CD4-positive, CD25-positive, alpha-beta regulatory T cell (primary cell): ENCODE data around the gene MRGPRE. TPM values are rescaled to one million over a fixed set of nuclear protein-coding genes. Genes with fewer than 3 reads are reported as not detected.

Source experiments
- ATAC-seq, 2 donors: fragments of 150-1000 bp; cut with Tn5 transposase; one replicate each; pipeline ENCODE4 v1.10.0; 2021; ENCODE audit warnings: low read depth in 2 of 2, moderate number of reproducible peaks in 2 of 2, moderate library complexity in 1 of 2
- DNase-seq, 3 donors: peaks; one replicate each; pipeline versions ENCODE4 v3.0.0 to v3.0.0-alpha.2; 2012 to 2022; ENCODE audit warnings: mixed read lengths in 1 of 3
- H3K27ac ChIP-seq: one replicate; pipeline ENCODE4 v1.7.0; 2013; ENCODE audit warnings: mild to moderate bottlenecking, low read length; ENCODE audit not compliant: insufficient read depth, poor library complexity, severe bottlenecking
- H3K27me3 ChIP-seq: one replicate; pipeline ENCODE4 v1.7.0; 2013; ENCODE audit warnings: low read length; ENCODE audit not compliant: control insufficient read depth, insufficient read depth
- H3K36me3 ChIP-seq: one replicate; pipeline ENCODE4 v1.7.0; 2013; ENCODE audit warnings: mild to moderate bottlenecking, low read length, moderate library complexity; ENCODE audit not compliant: control insufficient read depth, insufficient read depth
- H3K4me1 ChIP-seq: 2 replicates; pipeline ENCODE4 v1.7.0; 2013; ENCODE audit warnings: mild to moderate bottlenecking, low read length; ENCODE audit not compliant: insufficient read depth, control insufficient read depth, poor library complexity, severe bottlenecking
- H3K4me3 ChIP-seq: one replicate; pipeline ENCODE4 v1.7.0; 2013; ENCODE audit warnings: low read depth, mild to moderate bottlenecking, low read length, moderate library complexity
- H3K9me3 ChIP-seq, 2 experiments: 1 replicate in 1 of 2; 2 replicates in 1 of 2; pipeline ENCODE4 v1.7.0; 2013; ENCODE audit warnings: low read length in 2 of 2, mild to moderate bottlenecking in 1 of 2, moderate library complexity in 1 of 2; ENCODE audit not compliant: control insufficient read depth in 2 of 2
- H3K27ac Mint-ChIP-seq, 3 donors: one replicate each; pipeline ENCODE4 v1.8.0; 2020 to 2022; ENCODE audit warnings: mild to moderate bottlenecking in 3 of 3, mixed read lengths in 3 of 3, moderate library complexity in 2 of 3
- H3K27me3 Mint-ChIP-seq: one replicate; pipeline ENCODE4 v1.8.0; 2022; ENCODE audit warnings: mild to moderate bottlenecking, mixed read lengths
- H3K36me3 Mint-ChIP-seq: one replicate; pipeline ENCODE4 v1.8.0; 2020; ENCODE audit warnings: mixed read lengths
- H3K4me1 Mint-ChIP-seq, 4 donors: one replicate each; pipeline ENCODE4 v1.8.0; 2020 to 2022; ENCODE audit warnings: mixed read lengths in 4 of 4, mild to moderate bottlenecking in 1 of 4
- H3K4me3 Mint-ChIP-seq, 4 donors: one replicate each; pipeline ENCODE4 v1.8.0; 2020 to 2022; ENCODE audit warnings: mild to moderate bottlenecking in 4 of 4, mixed read lengths in 4 of 4, moderate library complexity in 3 of 4
- H3K9me3 Mint-ChIP-seq, 7 donors: one replicate each; pipeline ENCODE4 v1.8.0; 2020 to 2022; ENCODE audit warnings: mixed read lengths in 7 of 7, mild to moderate bottlenecking in 3 of 7, moderate library complexity in 2 of 7
- polyA plus RNA-seq, 4 donors: library from polyadenylated mRNA; unstranded; fragments of 300-500 nt; fragmentation: Illumina TruSeq; gene quantifications; one replicate each; pipeline ENCODE4 v1.2.3, GENCODE V29; 2021
- total RNA-seq: library from RNA; stranded (reverse); gene quantifications from one replicate; pipeline ENCODE4 v1.2.3, GENCODE V29; 2022

The MRGPRE gene
- total and polyA plus RNA-seq, 5 donors from 2014 or later: not detected

- H3K27ac Mint-ChIP-seq: no peak overlapping the region
- Histone ChIP-seq H3K27ac (no peak overlapping the region), H3K4me1 (no peaks in the 10 kb centered on the region), H3K36me3 (no peaks in the 10 kb centered on the region), H3K27me3 (no peaks in the 10 kb centered on the region), H3K9me3 (no peaks in the 10 kb centered on the region), H3K4me3 (no peak overlapping the region)
- ATAC-seq (no peak), DNase-seq (no peak)
- H3K4me3 Mint-ChIP-seq: no peak overlapping the region
- H3K9me3 Mint-ChIP-seq: peaks cover 0 to 2% (median 0%) of the 10 kb centered on the region in 7 donors
- peaks cover 0 to 5% (median 0%) of the 10 kb centered on the region in 4 donors for H3K4me1 Mint-ChIP-seq
- H3K27me3 Mint-ChIP-seq: peaks cover 21% of the 10 kb centered on the region
- H3K36me3 Mint-ChIP-seq: no peaks in the 10 kb centered on the region
Observed at GRCh38 chr11:3205261-3206155, 26.7 kb downstream of the MRGPRE start.

DNA sequence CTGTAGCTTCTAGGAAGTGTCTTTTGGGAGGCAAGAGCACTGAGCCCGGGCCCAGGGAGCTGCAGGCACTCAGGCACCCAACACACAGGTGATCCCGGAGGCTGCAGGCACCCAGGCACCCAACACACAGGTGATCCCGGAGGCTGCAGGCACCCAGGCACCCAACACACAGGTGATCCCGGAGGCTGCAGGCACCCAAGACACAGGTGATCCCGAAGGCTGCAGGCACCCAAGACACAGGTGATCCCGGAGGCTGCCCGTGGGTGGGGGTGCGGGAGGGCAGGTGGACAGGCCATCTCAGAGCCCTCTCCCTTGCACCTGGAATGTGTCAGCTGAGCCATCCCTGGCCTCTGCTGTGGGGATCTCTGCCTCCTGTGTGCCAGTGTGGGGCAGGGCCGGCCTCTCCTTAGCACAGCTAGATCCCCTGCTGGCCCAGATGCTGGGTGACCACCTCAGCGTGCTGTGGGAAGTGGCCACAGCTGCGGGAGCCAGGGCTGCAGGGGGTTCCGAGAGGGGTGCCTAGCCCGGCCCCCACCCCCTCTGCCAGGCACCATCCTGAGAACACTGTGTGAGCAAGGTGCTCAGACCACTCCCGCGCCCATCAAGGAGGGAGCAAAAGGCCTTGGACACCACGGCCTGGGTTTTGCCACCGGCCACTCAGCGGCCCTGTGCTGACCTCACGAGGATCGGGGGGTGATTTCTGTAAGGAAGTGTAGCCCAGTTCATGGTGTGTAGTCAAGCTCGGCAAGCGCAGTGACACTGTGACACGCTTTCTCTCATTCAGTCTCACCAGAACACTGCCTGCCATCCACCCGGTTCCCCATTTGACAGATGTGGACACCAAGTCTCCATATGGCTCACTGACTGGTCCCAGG lies 27.8 kb downstream of the MRGPRE start:
- ATAC-seq: no peak
- Mint-ChIP-seq H3K4me3 (no peak overlapping the region), H3K4me1 (peaks cover 0 to 5% (median 0%) of the 10 kb centered on the region in 4 donors), H3K36me3 (no peaks in the 10 kb centered on the region), H3K27me3 (peaks cover 21% of the 10 kb centered on the region), H3K9me3 (peaks cover 0 to 2% (median 0%) of the 10 kb centered on the region in 7 donors), H3K27ac (no peak overlapping the region)
- no peak overlapping the region for H3K4me3 ChIP-seq
- no peak overlapping the region for H3K27ac ChIP-seq
- H3K36me3 ChIP-seq: no peaks in the 10 kb centered on the region
- H3K27me3 ChIP-seq: no peaks in the 10 kb centered on the region
- H3K9me3 ChIP-seq: no peaks in the 10 kb centered on the region
- DNase-seq: no peak
- no peaks in the 10 kb centered on the region for H3K4me1 ChIP-seq

- H3K27ac ChIP-seq: no peak overlapping the region
- Mint-ChIP-seq H3K36me3 (no peaks in the 10 kb centered on the region), H3K4me3 (no peak overlapping the region), H3K27me3 (peaks cover 15% of the 10 kb centered on the region), H3K9me3 (no peaks in the 10 kb centered on the region), H3K4me1 (peaks cover 0 to 5% (median 0%) of the 10 kb centered on the region in 4 donors), H3K27ac (no peak overlapping the region)
- no peak for ATAC-seq
- H3K9me3 ChIP-seq: no peaks in the 10 kb centered on the region
- no peaks in the 10 kb centered on the region for H3K27me3 ChIP-seq
- DNase-seq: no peak
- no peak overlapping the region for H3K4me3 ChIP-seq
- no peaks in the 10 kb centered on the region for H3K4me1 ChIP-seq
- no peaks in the 10 kb centered on the region for H3K36me3 ChIP-seq
Observed at GRCh38 chr11:3203221-3204043, 28.8 kb downstream of the MRGPRE start.

GRCh38 chr11:3202759-3203158 lies 29.5 kb downstream of the MRGPRE start:
- Histone ChIP-seq H3K4me1 (no peaks in the 10 kb centered on the region), H3K9me3 (no peaks in the 10 kb centered on the region), H3K36me3 (no peaks in the 10 kb centered on the region), H3K27me3 (no peaks in the 10 kb centered on the region), H3K4me3 (no peak overlapping the region), H3K27ac (no peak overlapping the region)
- H3K27ac Mint-ChIP-seq: no peak overlapping the region
- ATAC-seq (no peak), DNase-seq (no peak)
- H3K36me3 Mint-ChIP-seq: no peaks in the 10 kb centered on the region
- no peak overlapping the region for H3K4me3 Mint-ChIP-seq
- H3K4me1 Mint-ChIP-seq: peaks cover 0 to 5% (median 0%) of the 10 kb centered on the region in 4 donors
- no peaks in the 10 kb centered on the region for H3K9me3 Mint-ChIP-seq
- H3K27me3 Mint-ChIP-seq: peaks cover 15% of the 10 kb centered on the region

DNA sequence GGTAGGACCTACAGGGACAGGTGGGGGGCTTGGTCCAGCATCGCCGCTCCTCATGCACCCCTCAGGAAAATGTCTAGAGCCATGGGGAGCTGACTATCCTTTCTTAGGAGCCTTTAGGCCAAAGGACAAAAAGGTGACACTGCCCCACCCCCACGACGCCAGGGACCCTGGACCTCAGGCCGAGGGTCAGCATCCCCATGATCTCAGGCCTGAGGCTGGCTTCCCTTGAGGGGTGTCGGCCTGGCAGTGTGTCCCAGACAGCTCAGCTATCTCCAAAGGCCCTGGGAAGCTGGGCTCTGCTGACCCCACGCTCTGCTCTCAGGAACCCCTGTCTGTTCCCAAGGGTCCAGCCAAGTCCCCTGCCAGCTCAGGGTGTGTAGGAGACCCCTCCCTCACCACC lies 29.9 kb downstream of the MRGPRE start:
- H3K4me1 ChIP-seq: no peaks in the 10 kb centered on the region
- DNase-seq: no peak
- no peaks in the 10 kb centered on the region for H3K36me3 ChIP-seq
- no peak overlapping the region for H3K4me3 Mint-ChIP-seq
- peaks cover 15% of the 10 kb centered on the region for H3K27me3 Mint-ChIP-seq
- no peak overlapping the region for H3K27ac ChIP-seq
- no peaks in the 10 kb centered on the region for H3K27me3 ChIP-seq
- no peak overlapping the region for H3K27ac Mint-ChIP-seq
- no peaks in the 10 kb centered on the region for H3K36me3 Mint-ChIP-seq
- no peak overlapping the region for H3K4me3 ChIP-seq
- peaks cover 0 to 5% (median 0%) of the 10 kb centered on the region in 4 donors for H3K4me1 Mint-ChIP-seq
- H3K9me3 ChIP-seq: no peaks in the 10 kb centered on the region
- no peaks in the 10 kb centered on the region for H3K9me3 Mint-ChIP-seq
- ATAC-seq: no peak

DNA sequence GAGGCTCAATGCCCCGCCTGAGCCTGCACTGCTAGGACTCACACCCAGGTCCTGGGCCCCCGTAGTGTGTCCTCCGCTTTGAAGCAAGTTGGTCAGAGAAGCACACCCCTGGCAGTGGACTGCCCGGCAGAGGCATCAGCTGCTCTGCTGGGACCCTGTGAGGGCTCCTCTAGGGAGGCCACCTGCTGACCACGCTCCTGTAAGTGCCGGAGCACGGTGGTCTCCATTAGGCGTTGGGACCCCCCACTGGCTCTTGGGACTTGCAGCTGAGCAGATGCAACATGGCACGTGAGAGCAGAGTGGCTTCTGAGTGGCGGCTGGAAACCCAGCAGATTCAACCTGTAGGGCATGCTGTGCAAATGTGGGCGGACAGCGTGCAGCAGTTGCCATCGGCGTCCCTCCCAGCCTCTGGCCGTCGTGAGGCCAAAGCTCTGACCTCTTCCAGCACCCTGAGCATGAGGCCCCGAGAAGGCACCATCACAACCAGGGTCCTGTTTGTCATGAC lies 30.5 kb downstream of the MRGPRE start:
- H3K36me3 ChIP-seq: no peaks in the 10 kb centered on the region
- no peaks in the 10 kb centered on the region for H3K27me3 ChIP-seq
- Mint-ChIP-seq H3K9me3 (no peaks in the 10 kb centered on the region), H3K4me3 (no peak overlapping the region), H3K27me3 (peaks cover 15% of the 10 kb centered on the region), H3K36me3 (no peaks in the 10 kb centered on the region), H3K4me1 (peaks cover 0 to 5% (median 0%) of the 10 kb centered on the region in 4 donors), H3K27ac (no peak overlapping the region)
- no peak overlapping the region for H3K27ac ChIP-seq
- no peak overlapping the region for H3K4me3 ChIP-seq
- ATAC-seq: no peak
- no peaks in the 10 kb centered on the region for H3K9me3 ChIP-seq
- DNase-seq: no peak
- H3K4me1 ChIP-seq: no peaks in the 10 kb centered on the region

GRCh38 chr11:3201112-3201581 lies 31.1 kb downstream of the MRGPRE start:
- H3K27me3 Mint-ChIP-seq: peaks cover 15% of the 10 kb centered on the region
- H3K4me3 ChIP-seq: no peak overlapping the region
- DNase-seq (no peak), ATAC-seq (no peak)
- no peak overlapping the region for H3K27ac ChIP-seq
- H3K9me3 Mint-ChIP-seq: no peaks in the 10 kb centered on the region
- H3K27ac Mint-ChIP-seq: no peak overlapping the region
- H3K4me3 Mint-ChIP-seq: no peak overlapping the region
- H3K36me3 ChIP-seq: no peaks in the 10 kb centered on the region
- H3K36me3 Mint-ChIP-seq: no peaks in the 10 kb centered on the region
- no peaks in the 10 kb centered on the region for H3K27me3 ChIP-seq
- no peaks in the 10 kb centered on the region for H3K9me3 ChIP-seq
- H3K4me1 Mint-ChIP-seq: peaks cover 0 to 5% (median 0%) of the 10 kb centered on the region in 4 donors
- H3K4me1 ChIP-seq: no peaks in the 10 kb centered on the region
